Measurements from ENCODE around the gene EFNA1.

GRCh38 chr1:155173478-155174323 is 46.0 kb downstream of the EFNA1 start, which contains the start of gene TRIM46:
- TF ChIP-seq CTCF (IDR thresholded peaks at IDR 0.05; ENCODE audit: low read depth, low read length, poor library complexity, severe bottlenecking) (no peak), EZH2phosphoT487 (IDR thresholded peaks at IDR 0.05; ENCODE audit: borderline replicate concordance, low read length) (no peak)
